AG04450 (cell line): ENCODE results near the gene ALDH2. TPM values are rescaled to one million over a fixed set of nuclear protein-coding genes. Genes with fewer than 3 reads are reported as not detected.

Source experiments
- CTCF ChIA-PET: fragments of 300-600, 350-600 bp; formaldehyde crosslinking; extraction: SDS; loops from one replicate; lab custom pipeline; 2022; ENCODE audit warnings: antibody characterized with exemption, inconsistent platforms; lab: Charles Lee
- POLR2A ChIA-PET: fragments of 350-600 bp; formaldehyde crosslinking; extraction: SDS; loops from one replicate; lab custom pipeline; 2021; ENCODE audit warnings: antibody characterized with exemption, inconsistent platforms; lab: Yijun Ruan, JAX
- DNase-seq: peaks from one replicate; pipeline ENCODE4 v3.0.0-alpha.2; 2011; ENCODE audit warnings: low read depth, low spot score
- H3K27ac ChIP-seq: one replicate; pipeline ENCODE4 v1.5.1; 2012; ENCODE audit warnings: low read depth, low read length, control low read depth
- H3K27me3 ChIP-seq: one replicate; pipeline ENCODE4 v1.6.0; 2012; ENCODE audit warnings: low read length; ENCODE audit not compliant: control insufficient read depth, insufficient read depth
- H3K4me3 ChIP-seq: 2 replicates; pipeline ENCODE4 v1.5.1; 2011; ENCODE audit warnings: mild to moderate bottlenecking, low read depth, low read length, control low read depth
- H3K9me3 ChIP-seq: 2 replicates; pipeline ENCODE4 v1.5.1; 2012; ENCODE audit warnings: low read length; ENCODE audit not compliant: control insufficient read depth, insufficient read depth
- polyA plus RNA-seq: library from polyadenylated mRNA; depleted of rRNA; stranded (reverse); fragments of >200 nt; gene quantifications from 2 replicates; pipeline ENCODE4 v1.2.3, GENCODE V29; 2011
- TF ChIP-seq, protein P1 (sequence below): IDR thresholded peaks from 2 replicates; pipeline ENCODE4 v1.5.1; 2011; ENCODE audit warnings: low read depth, low read length, control low read depth, inconsistent platforms

ALDH2 gene
- polyA plus RNA-seq, 1 experiment: 84.1 TPM

GRCh38 chr12:111792155-111792855 is 25.6 kb downstream of the ALDH2 start:
- Histone ChIP-seq H3K9me3 (no peaks in the 10 kb centered on the region), H3K27me3 (no peaks in the 10 kb centered on the region), H3K27ac (no peak overlapping the region), H3K4me3 (no peak overlapping the region)
- POLR2A ChIA-PET: interaction anchor here (0.6 kb wide), 1 partner anchor 20 kb away, joined by 7 read pairs; no protein-coding TSS in a partner anchor
- TF ChIP-seq, protein P1, sequence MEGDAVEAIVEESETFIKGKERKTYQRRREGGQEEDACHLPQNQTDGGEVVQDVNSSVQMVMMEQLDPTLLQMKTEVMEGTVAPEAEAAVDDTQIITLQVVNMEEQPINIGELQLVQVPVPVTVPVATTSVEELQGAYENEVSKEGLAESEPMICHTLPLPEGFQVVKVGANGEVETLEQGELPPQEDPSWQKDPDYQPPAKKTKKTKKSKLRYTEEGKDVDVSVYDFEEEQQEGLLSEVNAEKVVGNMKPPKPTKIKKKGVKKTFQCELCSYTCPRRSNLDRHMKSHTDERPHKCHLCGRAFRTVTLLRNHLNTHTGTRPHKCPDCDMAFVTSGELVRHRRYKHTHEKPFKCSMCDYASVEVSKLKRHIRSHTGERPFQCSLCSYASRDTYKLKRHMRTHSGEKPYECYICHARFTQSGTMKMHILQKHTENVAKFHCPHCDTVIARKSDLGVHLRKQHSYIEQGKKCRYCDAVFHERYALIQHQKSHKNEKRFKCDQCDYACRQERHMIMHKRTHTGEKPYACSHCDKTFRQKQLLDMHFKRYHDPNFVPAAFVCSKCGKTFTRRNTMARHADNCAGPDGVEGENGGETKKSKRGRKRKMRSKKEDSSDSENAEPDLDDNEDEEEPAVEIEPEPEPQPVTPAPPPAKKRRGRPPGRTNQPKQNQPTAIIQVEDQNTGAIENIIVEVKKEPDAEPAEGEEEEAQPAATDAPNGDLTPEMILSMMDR: no peak
- DNase-seq: no peak
- CTCF ChIA-PET: interaction anchor here (1.5 kb wide), 1 partner anchor 21 kb away, joined by 7 read pairs; no protein-coding TSS in a partner anchor

- CTCF ChIA-PET: interaction anchor here (0.8 kb wide), 1 partner anchor 20 kb away, joined by 4 read pairs; no protein-coding TSS in a partner anchor
- no peak overlapping the region for H3K27ac ChIP-seq
- no peaks in the 10 kb centered on the region for H3K9me3 ChIP-seq
- POLR2A ChIA-PET: interaction anchor here (1.1 kb wide), 1 partner anchor 19 kb away, joined by 7 read pairs; no protein-coding TSS in a partner anchor
- TF ChIP-seq, protein P1: no peak
- no peak for DNase-seq
- no peak overlapping the region for H3K4me3 ChIP-seq
- no peaks in the 10 kb centered on the region for H3K27me3 ChIP-seq
These were observed 26.1 kb downstream of the ALDH2 start for GRCh38 chr12:111792856-111793235.

GRCh38 chr12:111798182-111798581 is 31.4 kb downstream of the ALDH2 start:
- Histone ChIP-seq H3K27ac (no peak overlapping the region), H3K4me3 (no peak overlapping the region), H3K27me3 (no peaks in the 10 kb centered on the region), H3K9me3 (no peaks in the 10 kb centered on the region)
- DNase-seq: no peak
- ChIA-PET POLR2A (no interaction called here), CTCF (no interaction called here)
- TF ChIP-seq, protein P1: no peak

DNA sequence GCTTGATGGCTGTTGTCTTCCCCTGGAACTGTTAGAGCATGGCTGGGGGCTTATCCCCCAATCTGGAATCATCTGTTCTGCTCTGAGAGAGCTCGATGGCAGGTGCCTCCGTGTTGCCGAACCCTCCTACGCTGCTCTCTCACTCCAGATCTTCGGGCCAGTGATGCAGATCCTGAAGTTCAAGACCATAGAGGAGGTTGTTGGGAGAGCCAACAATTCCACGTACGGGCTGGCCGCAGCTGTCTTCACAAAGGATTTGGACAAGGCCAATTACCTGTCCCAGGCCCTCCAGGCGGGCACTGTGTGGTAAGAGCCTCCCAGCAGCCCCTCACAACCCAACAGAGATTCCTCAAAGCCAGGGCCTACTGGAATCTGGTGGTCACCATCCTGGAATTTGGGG is 33.0 kb downstream of the ALDH2 start:
- no peak for DNase-seq
- ChIA-PET CTCF (interaction anchor here (0.6 to 2.3 kb wide), 3 partner anchors 12 to 47 kb away, joined by 3 to 7 read pairs (median 3); no protein-coding TSS in a partner anchor), POLR2A (interaction anchor here (0.5 kb wide), 1 partner anchor 1833 kb away, joined by 3 read pairs; no protein-coding TSS in a partner anchor)
- TF ChIP-seq, protein P1: no peak
- Histone ChIP-seq H3K9me3 (no peaks in the 10 kb centered on the region), H3K27ac (no peak overlapping the region), H3K4me3 (no peak overlapping the region), H3K27me3 (no peaks in the 10 kb centered on the region)

DNA sequence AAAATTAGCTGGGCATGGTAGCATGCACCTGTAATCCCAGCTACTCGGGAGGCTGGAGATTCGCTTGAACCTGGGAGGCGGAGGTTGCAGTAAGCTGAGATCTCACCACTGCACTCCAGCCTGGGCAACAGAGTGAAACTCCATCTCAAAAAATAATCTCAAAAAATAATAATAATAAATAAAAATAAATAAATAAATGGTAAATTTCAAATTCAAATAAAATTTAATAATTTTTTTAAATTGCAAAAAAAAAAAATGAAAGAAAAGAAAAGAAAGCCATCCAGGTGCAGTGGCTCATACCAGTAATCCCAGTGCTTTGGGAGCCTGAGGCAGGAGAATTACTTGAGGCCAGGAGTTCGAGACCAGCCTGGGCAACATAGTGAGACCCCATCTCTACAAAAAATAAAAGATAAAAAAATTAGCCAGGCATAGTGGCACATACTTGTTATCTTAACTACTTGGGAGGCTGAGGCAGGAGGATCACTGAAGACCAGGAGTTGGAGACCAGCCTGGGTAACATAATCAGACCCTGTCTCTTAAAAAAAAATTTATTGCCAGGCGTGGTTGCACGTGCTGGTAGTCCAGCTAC is 36.4 kb downstream of the ALDH2 start:
- CTCF ChIA-PET: interaction anchor here (1.7 kb wide), 1 partner anchor 10 kb away, joined by 11 read pairs; no protein-coding TSS in a partner anchor
- POLR2A ChIA-PET: no interaction called here
- TF ChIP-seq, protein P1: no peak

More for the DNA sequence above, 36.4 kb downstream of the ALDH2 start:
- Histone ChIP-seq H3K4me3 (no peak overlapping the region), H3K27ac (no peak overlapping the region), H3K27me3 (no peaks in the 10 kb centered on the region), H3K9me3 (no peaks in the 10 kb centered on the region)
- no peak for DNase-seq
